Peyer's patch (tissue), 4 donors: Measurements from ENCODE around the gene SCN1A.
A peak's percentile ranks its signal among the peaks of the same experiment; 100 is the strongest.

Source experiments
- CTCF ChIP-seq, 6 experiments: fragments of 450-650 bp in 4 of 6; fragments of 200-600 bp in 2 of 6; sonication (generic) in 1 of 6; IDR thresholded peaks; one replicate each; pipeline ENCODE4 v1.5.1; 2017 to 2019; ENCODE audit warnings: antibody characterized with exemption in 6 of 6, mild to moderate bottlenecking in 3 of 6, moderate library complexity in 1 of 6
- POLR2A ChIP-seq, 2 donors: fragments of 450-650 bp; IDR thresholded peaks; one replicate each; pipeline ENCODE4 v1.5.1; 2017; ENCODE audit warnings: antibody characterized with exemption in 2 of 2, mild to moderate bottlenecking in 2 of 2, moderate library complexity in 2 of 2

- TF ChIP-seq CTCF (IDR thresholded peaks at IDR 0.05) (peak; percentile 74 to 89 (median 82)), POLR2A (IDR thresholded peaks at IDR 0.05) (peak; percentile 27 to 54)
These were observed 173.9 kb downstream of the SCN1A start, which contains the start of gene TTC21B for GRCh38 chr2:165953655-165954606.
